Endothelial cell of hepatic sinusoid (primary cell): ENCODE data around the gene QKI.
"Not testable (repeated sequence)": the region's sequence is repeated elsewhere in the genome, so short reads cannot be mapped to it uniquely, and the experiment has no call there.

Experiments used
- in situ Hi-C: cut with HindIII; loops from 2 replicates; pipeline ENCODE4 v1.10.0; 2017; ENCODE audit warnings: low sequenced_read_pairs

Gene QKI

DNA sequence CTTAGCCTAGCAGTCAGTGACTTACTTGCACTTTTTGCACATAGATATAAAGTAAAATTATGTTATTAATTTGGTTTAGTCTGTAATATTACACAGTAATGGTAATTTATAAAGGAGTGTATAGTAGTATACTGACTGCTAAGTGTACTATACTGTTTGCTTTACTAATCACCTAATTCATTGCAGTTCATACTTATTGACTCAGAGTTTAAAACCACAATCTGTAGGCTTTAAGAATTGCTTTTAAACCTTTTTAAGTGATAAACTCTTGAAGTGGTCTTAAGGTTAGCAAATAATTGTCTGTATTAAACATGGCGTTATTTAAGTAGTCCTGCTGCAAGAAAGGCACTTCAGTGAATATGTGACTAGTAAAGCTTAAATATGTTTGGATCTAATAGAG is 151.5 kb downstream of the QKI start:
- in situ Hi-C loops: no loop called here

DNA sequence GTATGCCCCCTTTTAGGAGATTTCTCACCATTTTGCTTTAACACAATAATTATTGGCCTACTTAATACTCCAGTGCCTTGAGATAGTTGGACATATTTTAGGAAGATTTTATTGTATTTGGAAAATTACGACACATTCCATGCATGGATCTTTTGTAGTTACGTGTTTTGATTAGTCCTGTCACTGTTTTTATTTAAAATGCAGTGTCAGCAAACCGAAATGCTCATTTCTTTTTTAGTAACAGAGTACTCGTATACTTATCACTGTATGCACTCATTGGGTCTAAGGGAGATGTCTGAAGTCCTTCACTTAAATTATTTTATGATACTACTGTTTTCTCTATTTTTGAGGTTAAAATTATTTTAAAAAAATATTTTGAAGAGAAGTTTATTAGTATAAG is 153.8 kb downstream of the QKI start:
- in situ Hi-C loops: no loop called here

DNA sequence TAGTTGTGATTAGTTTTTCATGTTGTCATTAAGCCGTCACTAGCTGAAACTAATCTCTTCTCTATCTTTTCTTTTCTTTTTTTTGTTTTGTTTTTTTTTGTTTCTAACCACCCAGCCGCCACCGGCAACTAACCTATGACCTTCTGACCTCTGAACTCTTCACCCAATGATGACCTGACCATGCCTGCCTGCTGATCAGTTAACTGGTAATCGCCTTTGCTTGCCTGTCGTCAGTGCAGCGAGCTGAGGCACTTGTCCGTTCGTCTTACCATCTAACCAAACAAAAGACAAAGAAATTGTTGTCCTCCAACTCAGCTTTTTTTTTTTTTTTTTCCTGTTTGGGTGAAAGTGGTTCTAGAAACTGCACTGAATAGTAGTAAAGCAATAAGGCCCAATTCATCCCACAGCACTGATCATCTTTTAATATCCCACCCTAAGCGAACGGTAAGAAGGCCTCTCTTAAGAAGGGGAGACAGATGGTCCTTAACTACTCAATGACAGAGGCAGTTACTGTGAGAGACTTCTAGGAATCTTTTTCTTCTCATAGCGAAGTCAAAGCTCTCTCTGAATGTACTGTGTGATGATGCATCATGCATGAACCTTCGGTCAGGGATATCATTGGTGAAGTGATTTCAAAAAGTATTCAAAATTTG is 156.2 kb downstream of the QKI start:
- in situ Hi-C loops: no loop called here

DNA sequence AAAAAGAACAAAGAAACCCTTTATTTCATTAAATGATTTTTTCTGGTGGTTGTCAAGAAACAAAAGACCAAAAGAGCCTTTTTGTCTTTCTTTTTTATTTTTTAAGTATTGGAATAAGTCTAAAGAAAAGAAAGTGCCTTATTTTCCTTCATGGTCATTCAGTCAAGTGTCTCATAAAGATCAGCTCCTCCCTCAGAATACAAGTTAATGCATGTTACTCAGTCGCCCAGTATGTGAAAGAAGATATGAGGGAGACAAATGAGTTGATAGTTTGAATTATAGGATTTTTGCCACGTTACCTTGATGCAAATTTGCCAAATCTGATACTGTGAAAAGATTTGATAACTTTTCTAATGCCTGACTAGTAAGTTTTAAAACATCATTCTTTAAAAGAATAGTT is 157.2 kb downstream of the QKI start:
- in situ Hi-C loops: no loop called here

DNA sequence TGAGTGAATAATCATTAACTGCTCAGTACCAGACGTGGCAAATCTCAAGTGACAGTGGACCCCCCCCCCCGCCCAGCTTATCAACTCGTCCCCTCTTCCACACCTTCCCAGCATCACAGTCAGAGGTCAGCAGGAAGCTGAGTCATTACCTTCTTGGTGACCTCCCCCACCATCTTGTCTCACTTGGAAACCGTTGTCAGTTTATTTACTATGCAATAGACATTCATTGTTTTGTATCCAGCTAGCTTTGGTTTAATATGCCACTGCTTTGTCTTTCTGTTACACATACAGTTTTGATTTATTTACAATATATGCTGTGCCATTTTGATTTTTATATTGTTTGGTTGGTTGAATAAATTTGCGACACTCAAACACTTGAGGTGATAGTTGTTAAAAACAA is 158.1 kb downstream of the QKI start:
- in situ Hi-C loops: no loop called here

DNA sequence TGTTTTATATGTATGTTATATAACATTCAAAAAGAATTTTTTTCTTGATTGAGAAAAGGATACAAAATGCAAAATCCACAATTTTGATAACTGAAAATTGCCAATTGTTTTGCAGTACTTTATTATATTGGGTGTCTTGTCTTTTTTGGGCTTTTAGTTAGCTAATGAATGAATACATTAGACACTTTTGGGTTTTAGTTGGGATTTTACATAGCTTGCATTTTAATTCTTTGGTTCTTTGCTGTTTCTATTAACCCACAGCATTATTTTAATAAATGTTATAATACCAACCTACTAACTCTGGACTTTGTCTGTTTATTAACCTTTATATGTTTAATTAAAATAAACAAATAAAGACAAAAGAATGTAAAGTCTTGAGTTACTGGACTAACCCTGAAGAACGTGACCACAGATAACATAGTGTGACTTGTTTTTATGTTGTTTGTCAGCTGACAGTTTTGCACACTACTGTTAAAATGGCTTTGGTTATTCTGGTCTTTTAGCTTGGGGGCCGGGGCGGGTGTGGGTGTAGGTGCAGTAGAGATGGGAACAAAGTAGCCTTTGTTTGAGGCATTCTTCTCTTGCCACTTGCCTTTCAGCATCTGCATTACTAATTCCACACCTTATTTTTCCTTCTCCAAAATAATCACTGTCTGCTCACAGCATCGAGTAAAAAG is 159.1 kb downstream of the QKI start:
- in situ Hi-C loops: no loop called here

GRCh38 chr6:163576114-163576513 is 161.6 kb downstream of the QKI start:
- in situ Hi-C loops: no loop called here

DNA sequence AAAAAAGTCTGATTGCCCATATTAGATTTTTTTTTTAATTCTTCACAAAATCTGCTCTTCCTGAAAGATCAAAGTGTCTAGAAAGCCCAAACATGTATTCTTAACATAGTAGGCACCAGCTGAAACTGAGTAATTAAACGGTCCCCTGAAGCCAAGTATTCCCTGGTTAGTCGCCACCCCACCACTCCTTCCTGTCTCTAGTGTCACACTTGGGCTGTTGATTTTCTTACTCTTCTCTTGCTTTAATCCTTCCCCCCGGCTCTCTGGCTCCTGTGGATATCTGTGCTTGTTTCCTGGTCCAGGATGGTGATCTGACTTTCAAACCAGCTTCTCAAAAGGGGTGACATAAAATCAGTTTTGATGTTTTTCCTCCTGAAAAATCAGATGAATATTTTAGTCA is 162.9 kb downstream of the QKI start:
- in situ Hi-C loops: no loop called here

DNA sequence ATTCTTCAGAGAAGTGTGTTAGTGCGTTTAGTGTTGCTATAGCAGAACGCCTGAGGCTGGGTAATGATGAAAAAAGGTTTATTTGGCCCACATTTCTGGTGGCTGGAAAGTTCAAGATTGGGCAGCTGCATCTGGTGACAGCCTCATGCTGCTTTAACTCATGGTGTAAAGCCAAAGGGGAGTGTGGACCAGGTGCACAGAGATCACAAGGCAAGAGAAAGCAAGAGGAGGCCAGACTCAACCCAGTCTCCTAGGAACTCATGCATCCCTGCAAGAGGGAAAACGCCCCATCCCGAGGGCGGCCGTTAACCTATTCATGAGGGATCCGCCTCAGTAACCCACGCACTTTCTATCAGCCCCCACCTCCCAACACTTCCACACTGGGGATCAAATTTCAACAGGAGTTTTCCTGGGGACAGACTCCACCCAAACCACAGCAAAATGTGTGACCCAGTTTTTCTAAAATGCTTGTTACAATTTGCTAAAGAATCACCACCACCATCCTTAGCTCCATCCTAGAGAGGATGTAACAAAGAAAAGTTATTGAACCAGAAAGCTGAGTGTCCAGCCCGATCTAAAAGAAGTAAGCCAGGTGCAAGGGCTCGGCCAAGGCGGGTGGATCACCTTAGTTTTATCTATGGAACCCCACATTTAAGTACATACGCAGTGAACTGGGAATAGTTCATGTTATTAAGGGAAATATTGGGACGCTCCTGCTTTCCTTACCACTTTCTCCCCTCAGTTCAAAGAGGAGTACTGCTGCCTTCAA is 164.8 kb downstream of the QKI start:
- in situ Hi-C loops: no loop called here

DNA sequence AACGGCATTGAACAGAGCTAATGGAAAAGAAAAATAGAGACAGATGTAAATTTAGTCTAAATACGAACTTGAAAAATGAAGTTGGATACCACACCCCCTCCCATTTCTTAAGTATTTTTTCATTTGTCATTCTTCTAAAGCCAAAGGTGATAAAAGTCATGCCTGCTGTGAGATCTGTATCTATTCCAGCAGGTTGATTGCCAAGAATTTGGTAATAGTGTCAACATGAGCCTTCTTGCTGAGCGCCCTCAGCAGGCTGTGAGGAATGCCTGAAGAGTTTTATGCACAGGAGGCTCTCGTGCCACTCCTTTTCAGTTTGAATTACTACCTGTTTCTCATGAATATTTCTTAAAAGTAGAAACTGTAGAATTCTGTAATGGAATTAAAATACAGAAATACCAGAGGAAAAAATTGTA is 165.4 kb downstream of the QKI start:
- in situ Hi-C loops: loop anchor here (5.0 kb wide), 1 partner anchor 53 kb away; no protein-coding TSS in a partner anchor

DNA sequence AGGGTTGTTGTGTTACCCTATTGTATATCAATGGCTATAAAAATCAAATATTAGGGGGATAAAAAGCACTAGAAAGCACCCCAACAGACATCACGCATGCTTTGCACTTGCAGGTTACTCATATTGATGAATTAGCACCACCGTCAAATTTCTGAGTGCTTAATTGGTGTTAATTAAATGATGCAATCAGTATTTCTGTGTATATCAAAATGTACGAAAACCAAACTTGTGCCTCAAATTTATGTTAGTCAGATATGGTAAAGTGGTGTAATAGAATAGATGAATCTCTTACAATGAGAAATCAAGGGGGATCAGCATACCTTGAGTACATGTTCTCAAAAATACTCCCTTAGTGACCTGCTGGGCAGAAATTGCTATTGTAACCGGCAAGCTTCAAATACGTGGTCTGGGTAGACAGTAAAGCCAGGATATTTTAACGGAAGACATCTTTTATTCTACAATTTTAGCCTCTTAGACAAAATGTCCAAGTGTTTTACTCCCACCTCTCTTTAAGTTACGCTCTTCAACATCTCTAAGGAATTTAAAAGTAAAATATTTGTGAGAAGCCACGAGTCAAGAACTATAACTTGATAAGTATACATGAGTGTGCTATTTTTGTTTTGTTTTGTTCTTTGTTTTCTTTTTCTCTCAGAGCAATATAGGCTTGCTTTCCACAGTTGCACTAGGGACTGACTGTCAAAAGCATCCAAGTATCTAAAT is 166.0 kb downstream of the QKI start:
- in situ Hi-C loops: loop anchor here (5.0 kb wide), 1 partner anchor 53 kb away; no protein-coding TSS in a partner anchor

GRCh38 chr6:163583558-163583957 is 169.0 kb downstream of the QKI start:
- in situ Hi-C loops: loop anchor here (5.0 kb wide), 1 partner anchor 56 kb away; no protein-coding TSS in a partner anchor

DNA sequence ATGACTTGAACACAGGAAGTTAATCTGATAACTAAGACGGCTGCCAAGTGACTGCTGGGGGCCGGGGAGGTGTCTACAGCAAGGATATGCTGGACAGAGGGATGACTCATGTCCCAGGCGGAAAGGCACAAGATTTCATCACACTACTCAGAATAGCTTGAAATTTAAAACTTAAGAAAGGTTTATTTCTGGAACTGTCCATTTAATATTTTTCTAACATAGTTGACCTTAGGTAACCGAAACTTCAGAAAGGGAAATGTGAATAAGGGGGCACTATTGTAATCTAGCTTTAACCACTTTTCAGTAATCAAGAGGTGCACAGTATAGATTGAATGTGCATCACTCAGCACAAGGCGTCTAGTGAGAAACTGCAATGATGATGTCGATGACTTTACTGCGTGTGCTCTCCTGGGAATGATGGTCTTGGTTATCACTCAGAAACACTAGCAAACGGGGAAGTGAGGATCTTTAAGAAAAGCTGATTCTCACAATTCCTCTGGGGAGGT is 171.5 kb downstream of the QKI start:
- in situ Hi-C loops: no loop called here

- in situ Hi-C loops: no loop called here
Measured at GRCh38 chr6:163586888-163587287, 172.4 kb downstream of the QKI start.

- in situ Hi-C loops: no loop called here
Measured at GRCh38 chr6:163588220-163588919, 173.9 kb downstream of the QKI start.

DNA sequence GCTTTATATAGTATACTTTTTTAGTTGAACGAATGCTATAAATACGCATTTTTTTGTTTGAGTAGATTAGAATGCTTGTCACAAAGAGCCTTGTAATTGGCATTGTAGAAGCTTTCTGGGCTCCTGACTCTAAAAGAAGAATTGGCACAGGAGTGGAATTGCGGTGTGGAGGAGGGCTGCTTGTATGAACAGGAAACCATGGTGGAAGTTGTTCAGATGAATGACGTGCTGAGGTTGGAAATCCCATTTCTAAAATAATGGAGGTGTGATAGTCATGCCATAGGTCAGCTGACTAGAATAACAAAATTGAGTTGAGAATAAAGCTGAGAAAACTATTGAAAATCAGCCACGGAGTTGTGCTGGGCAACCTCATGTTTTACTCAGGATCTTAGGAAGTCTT is 174.9 kb downstream of the QKI start:
- in situ Hi-C loops: no loop called here

- in situ Hi-C loops: not testable (repeated sequence)
Measured at GRCh38 chr6:163590132-163590531, 175.6 kb downstream of the QKI start.

- in situ Hi-C loops: no loop called here
Measured at GRCh38 chr6:163592872-163593271, 178.4 kb downstream of the QKI start.

DNA sequence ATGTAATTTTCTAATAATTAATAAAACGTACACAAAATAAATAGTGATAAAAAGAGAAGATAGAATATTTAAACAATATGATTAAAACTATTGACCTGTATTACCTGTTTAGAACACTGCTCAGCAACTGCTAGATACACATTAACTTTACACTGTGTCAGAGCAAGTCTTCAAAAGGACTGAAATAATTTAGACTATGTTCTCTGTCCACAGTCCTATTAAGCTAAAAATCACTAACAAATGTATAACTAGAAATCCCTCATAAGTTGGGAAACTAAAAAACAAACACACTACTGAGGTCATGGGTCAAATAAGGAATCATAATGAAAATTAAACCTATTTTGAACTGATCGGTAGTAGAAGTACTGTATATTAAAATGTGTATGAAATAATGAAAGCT is 181.7 kb downstream of the QKI start:
- in situ Hi-C loops: no loop called here

DNA sequence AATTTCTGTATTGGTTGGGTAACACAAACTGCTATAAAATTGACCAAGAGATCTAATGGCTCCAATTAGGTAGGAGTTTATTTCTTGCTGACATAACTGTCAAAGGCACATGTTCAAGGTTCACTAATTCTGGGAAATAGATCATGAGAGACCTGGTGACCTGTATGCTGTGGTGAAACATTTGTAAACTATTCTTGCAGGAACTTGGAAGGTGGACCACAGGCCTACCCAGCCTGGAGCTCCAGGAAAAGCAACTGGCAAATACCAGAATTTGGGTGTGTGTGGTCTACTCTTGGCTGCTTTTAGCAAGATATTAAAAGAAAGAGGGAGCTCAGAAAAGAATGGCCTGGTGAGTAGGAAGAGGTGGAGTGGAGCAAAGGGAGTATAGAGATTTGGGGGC is 184.6 kb downstream of the QKI start:
- in situ Hi-C loops: no loop called here
